Skin epidermis (tissue), 12 donors: ENCODE results near the gene N4BP3.
"Not testable (repeated sequence)": the region's sequence is repeated elsewhere in the genome, so short reads cannot be mapped to it uniquely, and the experiment has no call there.

Experiments
- H3K27ac ChIP-seq, 21 experiments: fragments of 200-600 bp; sonication (generic) in 11 of 21; one replicate each; pipeline ENCODE4 v1.5.0; 2020; ENCODE audit warnings: mild to moderate bottlenecking in 3 of 21, inconsistent platforms in 2 of 21, moderate library complexity in 2 of 21
- H3K4me3 ChIP-seq, 7 experiments: fragments of 200-600 bp; sonication (generic) in 2 of 7; one replicate each; pipeline ENCODE4 v1.5.0; 2020; ENCODE audit warnings: inconsistent platforms in 2 of 7, mild to moderate bottlenecking in 2 of 7, moderate library complexity in 1 of 7

The N4BP3 gene, protein sequence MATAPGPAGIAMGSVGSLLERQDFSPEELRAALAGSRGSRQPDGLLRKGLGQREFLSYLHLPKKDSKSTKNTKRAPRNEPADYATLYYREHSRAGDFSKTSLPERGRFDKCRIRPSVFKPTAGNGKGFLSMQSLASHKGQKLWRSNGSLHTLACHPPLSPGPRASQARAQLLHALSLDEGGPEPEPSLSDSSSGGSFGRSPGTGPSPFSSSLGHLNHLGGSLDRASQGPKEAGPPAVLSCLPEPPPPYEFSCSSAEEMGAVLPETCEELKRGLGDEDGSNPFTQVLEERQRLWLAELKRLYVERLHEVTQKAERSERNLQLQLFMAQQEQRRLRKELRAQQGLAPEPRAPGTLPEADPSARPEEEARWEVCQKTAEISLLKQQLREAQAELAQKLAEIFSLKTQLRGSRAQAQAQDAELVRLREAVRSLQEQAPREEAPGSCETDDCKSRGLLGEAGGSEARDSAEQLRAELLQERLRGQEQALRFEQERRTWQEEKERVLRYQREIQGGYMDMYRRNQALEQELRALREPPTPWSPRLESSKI

DNA sequence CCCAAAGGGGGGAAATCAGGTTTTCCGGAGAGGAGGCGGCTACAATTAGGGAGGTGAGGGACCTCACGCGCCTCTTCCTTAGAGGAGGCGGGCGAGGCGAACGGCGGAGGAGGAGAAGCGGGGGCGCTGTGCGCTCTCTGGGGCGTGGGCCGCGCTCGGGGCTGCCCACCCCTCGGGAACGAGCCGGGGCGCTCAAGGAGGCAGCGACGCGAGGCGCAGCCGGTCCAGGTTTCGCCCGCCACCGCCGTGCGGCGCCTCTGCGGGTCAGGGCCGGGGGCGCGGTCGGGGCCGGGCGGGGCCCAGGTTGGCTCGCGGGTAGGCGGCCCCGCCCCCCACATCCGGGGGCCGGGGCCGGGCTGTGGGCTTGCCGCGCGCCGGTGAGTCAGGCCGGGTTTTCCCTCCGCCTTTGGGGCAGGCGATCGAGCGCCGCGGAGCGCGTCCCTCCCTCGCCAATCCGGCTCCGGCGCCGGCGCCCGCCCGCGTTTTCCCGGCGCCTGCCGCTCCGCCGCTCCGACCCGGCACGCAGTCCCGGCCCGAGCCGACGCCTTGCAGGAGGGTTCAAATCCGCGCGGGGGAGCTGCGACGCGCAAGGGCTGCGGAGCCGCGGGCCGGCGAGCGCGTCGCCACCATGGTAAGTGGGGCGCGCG, at the start of gene N4BP3:
N4BP3 (plus strand) TSS at position 392 of the 647 bp plus-strand sequence. CDS start 6,052 bp downstream, outside the sequence.
- Histone ChIP-seq H3K27ac (peak within 1 kb of the TSS in 19 of 21 experiments; percentile 18 to 86 (median 74)), H3K4me3 (peak within 1 kb of the TSS; percentile 43 to 69 (median 54))

DNA sequence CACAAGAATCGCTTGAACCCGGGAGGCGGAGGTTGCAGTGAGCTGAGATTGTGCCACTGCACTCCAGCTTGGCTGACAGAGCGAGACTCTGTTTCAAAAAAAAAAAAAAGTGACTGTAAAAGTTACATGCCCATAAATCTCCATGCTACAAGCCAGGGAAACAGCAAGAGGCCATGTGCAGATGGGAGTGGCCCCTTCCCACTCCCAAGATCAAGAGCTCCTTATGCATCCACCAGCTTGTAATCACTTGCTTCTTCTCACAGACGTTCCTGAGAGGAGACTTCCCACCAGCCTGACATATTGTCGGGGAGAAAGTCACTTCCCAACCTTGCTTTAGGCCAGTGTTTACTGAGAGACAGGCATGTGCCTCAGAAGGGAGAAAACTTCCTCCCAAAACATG, 45.6 kb upstream of the N4BP3 start:
- no peak overlapping the region for H3K27ac ChIP-seq
- H3K4me3 ChIP-seq = no peak overlapping the region

DNA sequence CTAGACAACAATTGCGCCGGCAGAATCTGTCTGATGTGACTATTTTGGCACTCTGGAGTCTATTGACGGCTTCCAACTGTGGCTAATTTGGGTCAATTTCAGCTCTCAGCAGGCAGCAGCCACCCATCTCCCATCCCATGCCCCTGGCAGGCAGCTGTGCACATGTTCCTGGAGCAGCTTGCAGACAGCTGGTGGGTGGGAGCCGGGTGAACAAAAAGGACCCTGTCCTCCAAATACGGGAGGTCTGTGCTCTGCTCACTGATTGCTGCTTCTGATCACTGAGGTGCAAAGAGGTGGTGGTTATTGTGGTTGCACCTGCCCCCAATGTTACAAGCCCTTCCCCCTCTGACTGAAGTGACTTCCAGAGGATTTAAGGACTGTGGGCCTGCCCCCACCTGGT, 45.0 kb upstream of the N4BP3 start:
- Histone ChIP-seq H3K27ac (no peak overlapping the region), H3K4me3 (no peak overlapping the region)

DNA sequence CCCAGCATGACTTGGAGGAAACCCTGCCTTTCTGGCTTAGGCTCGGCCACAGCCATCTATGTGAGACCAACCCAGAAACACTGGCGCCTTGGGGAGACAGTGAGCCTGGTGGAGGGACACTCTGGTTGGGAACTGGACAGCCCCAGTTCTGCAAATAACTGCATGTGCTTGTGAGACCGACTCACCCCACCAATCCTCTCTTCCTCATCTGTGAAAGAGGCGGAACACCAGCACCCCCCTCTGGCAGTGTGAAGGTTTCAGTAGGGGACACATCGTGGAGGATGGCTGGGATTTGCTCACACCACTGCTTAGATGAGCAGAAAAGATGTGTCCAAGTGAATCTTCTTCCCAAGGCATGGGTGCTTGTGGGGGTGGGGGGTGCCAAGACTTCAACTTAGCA, 43.4 kb upstream of the N4BP3 start:
- Histone ChIP-seq H3K27ac (no peak overlapping the region), H3K4me3 (no peak overlapping the region)

DNA sequence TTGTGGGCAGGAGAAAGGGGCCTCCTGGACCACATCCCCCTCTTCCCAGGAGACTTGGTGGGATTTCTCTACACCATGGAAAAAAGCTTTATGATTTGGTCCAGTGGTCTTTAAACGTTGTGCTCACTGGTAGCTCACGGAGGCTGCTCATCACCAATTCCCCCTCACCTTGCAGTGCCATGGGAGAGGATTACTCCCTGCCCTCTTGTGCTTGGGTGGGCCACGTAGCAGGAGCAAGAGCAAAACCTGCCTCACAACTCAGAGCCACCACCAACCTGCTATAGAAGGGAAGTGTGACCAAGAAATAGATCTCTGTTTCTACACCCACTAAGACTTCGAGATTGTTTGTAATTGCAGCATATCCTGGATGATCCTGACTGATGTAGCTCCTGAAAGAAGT, 42.2 kb upstream of the N4BP3 start:
- no peak overlapping the region for H3K4me3 ChIP-seq
- H3K27ac ChIP-seq = no peak overlapping the region

DNA sequence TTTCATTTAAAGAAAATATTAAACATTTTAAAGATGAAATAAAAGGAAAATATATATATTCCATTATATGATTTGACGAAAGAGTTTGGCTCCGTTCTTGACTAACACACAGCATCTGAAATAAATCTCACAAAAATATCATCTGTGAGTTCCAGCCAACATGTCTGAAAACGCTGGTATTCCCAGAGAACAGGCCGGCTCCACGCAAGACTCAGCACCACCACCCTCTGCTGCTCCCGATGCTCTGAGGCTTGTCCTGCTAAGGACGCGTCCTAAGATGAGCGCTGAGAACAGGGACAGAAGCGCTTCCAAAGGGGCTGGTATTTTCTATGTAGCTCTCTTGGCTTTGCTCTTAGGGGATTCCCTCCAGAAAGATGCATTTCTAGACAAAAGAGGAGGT, 40.6 kb upstream of the N4BP3 start:
- Histone ChIP-seq H3K27ac (no peak overlapping the region), H3K4me3 (no peak overlapping the region)

DNA sequence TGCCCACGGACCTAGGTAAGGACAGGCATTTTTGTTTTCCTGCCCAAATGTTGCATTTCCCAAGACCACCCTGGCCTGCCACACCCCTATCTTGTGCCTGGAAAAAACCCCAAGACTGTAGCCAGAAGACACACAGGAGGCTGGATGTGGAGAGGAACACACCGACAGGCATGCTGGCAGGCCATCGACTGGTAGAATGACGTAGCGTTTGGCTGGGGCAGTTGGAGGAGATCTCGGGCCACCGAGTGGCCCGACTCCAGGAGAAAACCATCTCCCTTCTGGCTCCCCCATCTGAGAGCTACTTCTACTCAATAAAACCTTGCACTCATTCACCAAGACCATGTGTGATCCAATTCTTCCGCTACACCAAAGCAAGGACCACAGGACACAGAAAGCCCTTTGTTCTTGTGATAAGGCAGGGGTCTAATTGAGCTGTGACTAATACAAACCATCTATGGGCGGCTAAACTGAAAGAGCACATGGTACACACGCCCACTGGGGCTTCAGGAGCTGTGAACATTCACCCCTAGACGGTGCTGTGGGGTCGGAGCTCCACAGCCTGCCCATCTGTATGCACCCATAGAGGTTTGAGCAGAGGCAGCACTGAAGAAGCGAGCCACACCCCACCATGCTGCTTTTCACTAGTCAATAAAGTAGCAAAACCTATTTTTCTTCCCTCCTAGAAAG, 38.9 kb upstream of the N4BP3 start:
- Histone ChIP-seq H3K27ac (no peak overlapping the region), H3K4me3 (no peak overlapping the region)

DNA sequence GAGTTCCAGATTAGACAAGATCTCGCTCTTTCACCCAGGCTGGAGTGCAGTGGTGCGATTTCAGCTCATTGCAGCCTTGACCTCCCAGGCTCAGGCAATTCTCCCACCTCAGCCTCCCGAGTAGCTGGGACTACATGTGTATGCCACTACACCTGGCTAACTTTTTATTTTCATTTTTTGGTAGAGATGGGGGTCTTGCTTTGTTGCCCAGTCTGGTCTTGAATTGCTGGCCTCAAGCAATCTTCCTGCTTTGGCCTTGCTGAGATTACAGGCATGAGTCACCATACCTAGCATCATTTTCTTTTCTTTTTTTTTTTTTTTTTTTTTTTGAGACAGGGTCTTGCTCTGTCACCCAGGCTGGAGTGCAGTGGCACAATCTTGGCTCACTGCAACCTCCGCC, 36.4 kb upstream of the N4BP3 start:
- H3K27ac ChIP-seq, H3K4me3 ChIP-seq: not testable (repeated sequence)

DNA sequence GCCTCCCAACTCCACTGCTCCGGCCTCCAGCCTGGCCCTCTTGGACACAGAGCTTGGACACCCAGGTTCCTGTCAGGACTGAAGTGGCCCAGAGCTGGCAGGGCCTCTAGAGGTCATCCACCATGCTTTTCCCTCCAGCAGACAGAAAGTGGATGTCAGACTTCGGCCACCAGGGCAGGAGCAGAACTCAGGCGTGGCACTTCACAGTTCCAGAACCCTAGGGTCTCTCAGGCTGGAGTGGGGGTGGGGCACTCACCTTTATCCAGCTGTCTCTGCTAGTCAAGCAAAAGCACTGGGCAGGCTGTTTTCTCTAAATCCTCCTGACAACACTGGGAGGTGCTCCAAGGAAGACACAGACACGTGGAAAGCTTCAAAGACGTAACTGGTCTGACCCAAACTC, 35.6 kb upstream of the N4BP3 start:
- H3K4me3 ChIP-seq = no peak overlapping the region
- H3K27ac ChIP-seq = no peak overlapping the region

DNA sequence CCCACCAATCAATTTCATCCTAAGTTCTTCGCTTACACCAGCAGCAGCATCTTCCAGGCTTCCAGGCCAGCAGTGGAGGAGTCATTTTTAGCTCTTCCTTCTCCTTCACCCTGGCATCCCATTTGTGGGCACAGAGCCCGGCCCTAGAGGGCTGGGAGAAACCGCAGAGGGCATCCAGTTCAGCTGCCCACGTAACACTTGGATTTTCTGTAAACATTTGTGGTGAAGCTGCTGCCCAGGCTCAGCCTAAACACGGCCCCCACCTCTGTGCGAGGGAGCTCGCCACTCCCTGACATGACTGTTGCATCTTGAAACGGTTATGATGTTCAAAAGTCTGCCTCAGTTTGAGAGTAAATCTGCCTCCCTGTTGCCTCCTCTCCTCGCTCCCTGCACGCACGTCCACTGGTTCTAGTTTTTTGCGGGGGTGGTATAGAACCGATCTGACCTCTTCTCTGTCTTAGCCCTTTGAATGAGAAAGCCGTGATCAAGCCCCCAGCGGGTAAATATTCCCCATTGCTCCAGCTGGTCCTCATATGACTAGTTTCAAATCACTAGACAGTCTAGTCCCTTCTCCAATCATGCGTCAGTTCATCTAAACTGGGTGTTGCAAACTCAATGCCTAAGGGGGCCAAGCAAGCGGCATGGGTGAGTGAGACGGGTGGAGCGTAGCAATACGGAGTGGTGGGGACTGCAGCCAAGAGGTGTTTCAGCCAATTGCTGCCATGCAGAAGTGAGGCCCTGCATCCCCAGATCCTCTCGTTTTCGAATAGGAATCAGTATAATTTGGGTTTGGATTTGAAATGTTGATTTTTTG, 34.9 kb upstream of the N4BP3 start:
- Histone ChIP-seq H3K27ac (no peak overlapping the region), H3K4me3 (no peak overlapping the region)

DNA sequence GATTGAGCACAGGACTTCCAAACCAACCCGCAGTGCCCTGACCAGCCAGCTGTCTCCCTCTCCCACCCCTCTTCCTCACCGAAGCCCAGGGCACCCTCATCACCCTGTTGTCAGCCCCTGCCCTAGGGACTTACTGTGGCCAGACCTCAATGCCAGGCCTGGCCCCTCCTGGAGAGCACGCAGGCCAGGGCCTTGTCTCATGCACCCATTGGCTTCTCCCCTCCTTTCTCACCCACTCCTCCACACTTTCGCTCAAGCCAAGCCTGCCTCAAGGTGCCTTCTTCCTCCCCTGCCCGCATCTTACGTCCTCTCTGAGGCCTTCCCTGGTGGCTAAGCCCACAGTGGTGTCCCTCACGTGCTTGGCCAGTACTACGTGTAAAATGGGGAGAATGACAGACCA, 33.3 kb upstream of the N4BP3 start:
- H3K27ac ChIP-seq = no peak overlapping the region
- no peak overlapping the region for H3K4me3 ChIP-seq

DNA sequence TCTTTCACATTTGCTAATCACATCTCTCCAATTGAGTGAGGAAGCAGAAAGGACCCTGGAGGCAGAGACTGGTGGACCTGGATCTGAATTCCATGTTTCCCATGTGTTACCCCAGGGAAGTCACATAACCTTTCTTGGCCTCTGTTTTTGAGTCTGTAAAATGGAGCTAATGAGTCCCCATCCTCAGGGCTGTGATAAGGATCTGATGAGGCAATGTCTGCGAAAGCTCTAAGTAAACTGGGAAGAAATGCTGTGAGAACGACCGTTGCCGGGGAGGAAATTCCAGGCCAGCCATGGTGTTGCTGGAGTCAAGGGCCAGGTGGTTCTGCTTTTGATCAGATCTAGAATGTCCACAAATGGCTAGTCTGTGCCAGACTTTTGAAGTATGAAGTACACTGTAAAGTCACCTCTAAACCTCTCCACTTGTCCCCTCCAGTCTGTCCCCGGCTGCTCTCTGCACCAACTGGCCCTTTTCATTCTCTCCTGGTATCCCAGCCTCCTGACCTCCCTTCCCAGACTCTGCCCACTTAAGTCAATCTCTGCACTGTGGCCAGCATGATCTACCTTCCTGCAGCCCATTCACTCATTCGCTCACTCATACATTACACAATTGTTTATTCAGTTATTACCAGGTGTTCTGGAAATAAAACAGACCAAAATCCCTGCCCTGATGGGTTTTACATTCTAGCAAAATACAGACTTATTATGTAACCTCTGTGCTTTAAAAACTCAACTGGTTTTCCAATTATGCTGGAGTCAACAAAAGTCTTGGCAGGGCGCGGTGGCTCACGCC, 32.5 kb upstream of the N4BP3 start:
- no peak overlapping the region for H3K27ac ChIP-seq
- H3K4me3 ChIP-seq = no peak overlapping the region

DNA sequence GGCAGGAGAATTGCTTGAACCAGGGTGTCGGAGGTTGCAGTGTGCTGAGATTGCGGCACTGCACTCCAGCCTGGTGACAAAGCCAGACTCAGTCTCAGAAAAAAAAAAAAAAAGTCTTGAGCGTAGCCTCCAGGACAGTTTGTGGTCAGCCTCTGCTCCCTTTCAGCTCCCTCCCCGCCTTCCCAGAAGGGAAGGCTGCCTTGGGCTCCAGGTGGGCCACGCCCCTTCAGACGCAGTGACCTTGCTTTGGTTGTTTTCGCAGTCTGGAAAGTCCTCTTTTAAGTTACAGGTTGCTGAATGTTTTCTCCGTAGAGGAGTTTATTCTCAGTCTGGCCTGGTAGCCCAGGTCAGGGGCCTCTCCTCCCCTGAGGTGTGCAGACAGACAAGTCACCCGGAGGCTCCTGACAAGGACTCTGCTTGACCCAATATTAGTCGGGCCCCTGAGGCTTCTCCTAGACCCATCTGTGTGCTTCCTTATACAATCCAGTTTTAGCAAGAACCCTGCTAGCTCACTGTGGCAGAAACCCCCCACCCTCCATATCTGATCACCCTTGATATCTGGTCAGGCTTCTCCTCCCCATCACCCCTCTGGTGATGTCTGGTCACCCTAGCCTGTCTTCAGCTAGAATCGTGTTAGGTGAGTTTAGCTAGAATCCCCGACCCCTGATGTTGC, 31.6 kb upstream of the N4BP3 start:
- Histone ChIP-seq H3K4me3 (no peak overlapping the region), H3K27ac (no peak overlapping the region)

DNA sequence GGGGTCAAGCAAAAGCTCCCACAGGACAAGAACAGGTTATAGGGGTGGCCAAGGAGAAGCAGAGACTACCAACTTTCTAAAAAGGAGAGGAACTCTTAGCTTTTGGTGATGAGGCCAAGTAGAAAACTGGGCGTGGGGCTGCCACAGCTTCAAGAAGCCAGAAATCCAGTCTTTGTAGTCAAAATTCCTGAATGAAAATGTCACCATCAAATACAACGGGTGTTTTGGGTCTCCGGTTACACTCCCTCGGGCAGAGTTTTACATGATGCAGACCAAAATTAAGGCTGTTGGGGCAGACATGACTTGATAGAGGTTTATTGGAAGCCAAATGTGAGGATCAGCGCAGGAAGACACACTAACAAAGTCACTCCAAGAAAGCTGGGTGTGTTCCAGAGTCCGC, 29.4 kb upstream of the N4BP3 start:
- no peak overlapping the region for H3K27ac ChIP-seq
- no peak overlapping the region for H3K4me3 ChIP-seq

DNA sequence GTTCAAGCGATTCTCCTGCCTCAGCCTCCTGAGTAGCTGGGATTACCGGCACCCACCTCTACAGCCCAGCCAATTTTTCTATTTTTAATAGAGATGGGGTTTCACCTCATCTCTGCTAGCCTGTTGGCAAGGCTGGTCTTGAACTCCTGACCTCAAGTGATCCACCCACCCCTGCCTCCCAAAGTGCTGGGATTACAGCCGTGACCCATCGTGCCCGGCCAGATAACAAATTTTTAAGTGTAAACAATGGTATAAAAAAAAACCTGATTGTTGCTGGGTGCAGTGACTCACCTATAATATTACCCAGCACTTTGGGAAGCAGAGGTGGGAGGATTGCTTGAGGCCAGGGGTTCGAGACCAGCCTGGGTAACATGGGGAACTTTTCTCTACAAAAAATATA, 28.0 kb upstream of the N4BP3 start:
- no peak overlapping the region for H3K27ac ChIP-seq
- H3K4me3 ChIP-seq = no peak overlapping the region

DNA sequence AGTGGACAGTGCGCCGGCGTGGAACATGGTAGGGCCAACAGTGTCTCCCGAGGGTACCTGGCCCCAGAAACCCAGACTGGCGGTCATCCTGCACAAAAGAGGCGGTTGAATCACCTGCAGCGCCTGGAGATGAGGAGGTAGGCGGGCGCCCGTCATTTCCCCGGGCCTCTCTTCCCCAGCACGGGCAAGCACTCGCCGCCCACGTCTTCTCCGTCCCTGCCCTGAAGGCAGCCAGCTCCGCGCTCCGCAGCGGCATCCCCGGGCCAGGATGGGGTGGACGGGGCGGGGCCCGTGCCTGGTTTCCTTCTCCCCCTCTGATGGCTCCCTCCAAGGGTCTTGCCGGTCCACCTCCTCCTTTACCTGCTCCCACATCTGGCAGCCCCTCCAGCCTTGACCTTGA, 27.1 kb upstream of the N4BP3 start:
- Histone ChIP-seq H3K4me3 (no peak overlapping the region), H3K27ac (no peak overlapping the region)

DNA sequence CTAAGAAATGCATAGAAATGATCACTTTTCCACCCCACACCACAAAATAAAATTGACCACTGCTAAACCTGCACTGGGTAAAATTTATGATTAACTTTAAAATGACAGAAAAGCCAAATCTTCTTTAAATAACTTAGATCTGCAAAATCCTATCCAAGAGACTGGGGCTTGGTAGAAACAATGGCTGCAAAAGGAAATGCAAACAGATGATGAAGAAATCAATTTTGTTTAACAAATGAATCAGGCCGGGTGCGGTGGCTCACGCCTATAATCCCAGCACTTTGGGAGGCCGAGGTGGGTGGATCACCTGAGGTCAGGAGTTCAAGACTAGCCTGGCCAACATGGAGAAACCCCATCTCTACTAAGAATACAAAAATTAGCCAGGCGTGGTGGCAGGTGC, 26.1 kb upstream of the N4BP3 start:
- H3K4me3 ChIP-seq, H3K27ac ChIP-seq: not testable (repeated sequence)

DNA sequence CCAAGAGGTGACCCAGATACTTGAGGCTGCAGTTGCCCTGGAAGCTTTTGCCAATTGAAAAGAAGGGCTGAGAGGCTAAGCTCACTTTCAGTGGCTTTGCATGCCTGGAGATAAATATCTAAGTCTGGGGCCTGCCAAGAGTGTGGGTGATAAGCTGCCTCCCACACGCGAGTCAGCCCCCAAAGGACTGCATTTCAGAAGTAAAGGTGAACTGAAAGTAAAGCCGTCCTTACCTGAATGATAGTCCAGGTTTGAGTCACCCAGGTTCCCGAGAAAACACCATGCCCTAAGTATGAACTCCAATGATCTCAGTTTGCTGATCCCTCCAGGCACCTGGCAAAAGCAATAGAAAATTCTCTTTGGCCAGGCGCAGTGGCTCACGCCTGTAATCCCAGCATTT, 22.5 kb upstream of the N4BP3 start:
- Histone ChIP-seq H3K4me3 (no peak overlapping the region), H3K27ac (no peak overlapping the region)

DNA sequence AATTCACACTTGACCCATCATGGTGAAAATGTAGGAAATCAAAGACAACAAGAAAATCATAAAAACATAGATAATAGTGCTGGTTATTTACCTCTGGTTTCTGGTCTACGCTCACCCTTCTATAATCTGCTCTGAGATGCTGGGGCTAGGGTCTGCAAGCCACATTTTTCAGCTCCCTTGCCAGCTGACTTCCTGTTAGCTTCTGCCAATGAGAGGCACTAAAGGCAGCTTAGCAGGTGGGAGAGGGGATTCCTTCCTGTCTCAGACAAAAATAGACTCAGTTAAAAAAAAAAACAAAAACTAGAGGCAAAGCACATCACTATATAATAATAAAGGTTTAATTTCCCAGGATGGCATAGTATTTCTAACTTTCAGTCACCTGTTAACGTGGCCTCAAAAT, 20.2 kb upstream of the N4BP3 start:
- H3K4me3 ChIP-seq = no peak overlapping the region
- no peak overlapping the region for H3K27ac ChIP-seq
